GM18909 (cell line): ENCODE results near the gene LRRC8E.
"Not testable (repeated sequence)": the region's sequence is repeated elsewhere in the genome, so short reads cannot be mapped to it uniquely, and the experiment has no call there.

Experiments used
- ATAC-seq: cut with Tn5 transposase; IDR thresholded peaks from one replicate; pipeline ENCODE4 v1.9.1; 2021; ENCODE audit warnings: mild to moderate bottlenecking; ENCODE audit not compliant: unreplicated experiment, poor library complexity

LRRC8E gene

DNA sequence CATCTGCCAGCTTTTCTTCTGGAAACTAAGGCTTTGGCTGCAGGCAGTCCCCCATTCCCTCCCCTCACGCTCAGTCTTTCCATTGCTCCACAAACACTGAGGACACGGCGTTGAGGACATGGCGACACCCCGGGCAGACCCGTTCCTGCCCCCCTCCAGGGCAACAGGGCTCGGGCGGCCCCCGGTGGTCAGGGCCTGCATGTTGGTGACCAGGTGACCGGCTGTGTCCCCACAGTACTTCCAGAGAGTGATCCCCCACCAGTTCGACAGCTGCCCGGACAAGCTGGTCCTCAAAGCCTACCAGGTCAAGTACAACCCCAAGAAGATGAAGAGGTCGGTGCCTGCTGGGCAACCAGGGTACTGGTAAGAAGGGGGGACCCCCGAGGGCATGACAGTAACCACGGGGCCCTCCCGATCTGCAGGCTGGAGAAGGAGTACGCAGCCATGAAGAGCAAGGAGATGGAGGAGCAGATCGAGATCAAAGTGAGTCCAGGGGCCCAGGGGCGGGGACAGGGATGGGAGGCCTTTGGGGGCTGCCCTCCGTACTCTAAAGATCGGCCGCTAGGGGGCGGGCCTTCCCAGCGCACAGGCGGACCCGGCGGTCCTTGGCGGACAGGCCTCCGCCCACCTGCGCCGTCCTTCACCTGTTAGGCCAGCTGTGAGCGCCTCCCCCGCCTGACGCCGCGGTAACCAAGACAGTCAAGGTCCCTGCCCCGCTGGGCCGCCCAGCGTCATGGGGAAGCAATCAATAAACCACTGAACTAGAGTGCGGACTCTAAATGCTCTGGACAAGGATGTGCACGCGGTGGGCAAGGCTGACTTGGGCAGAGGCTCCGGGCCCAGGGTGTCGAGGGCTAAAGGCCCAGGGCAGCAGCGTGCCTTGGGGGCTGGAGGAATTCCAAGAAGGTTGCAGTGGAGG, 35.2 kb upstream of the LRRC8E start:
- ATAC-seq, result no peak

GRCh38 chr19:7853770-7854128, 34.6 kb upstream of the LRRC8E start:
- ATAC-seq, result no peak

GRCh38 chr19:7855426-7856108, 32.7 kb upstream of the LRRC8E start:
- ATAC-seq, result no peak

- no peak for ATAC-seq
Observed at GRCh38 chr19:7856109-7856591, 32.2 kb upstream of the LRRC8E start.

GRCh38 chr19:7856679-7857663, 31.3 kb upstream of the LRRC8E start:
- no peak for ATAC-seq

GRCh38 chr19:7857727-7858108, 30.6 kb upstream of the LRRC8E start:
- no peak for ATAC-seq

DNA sequence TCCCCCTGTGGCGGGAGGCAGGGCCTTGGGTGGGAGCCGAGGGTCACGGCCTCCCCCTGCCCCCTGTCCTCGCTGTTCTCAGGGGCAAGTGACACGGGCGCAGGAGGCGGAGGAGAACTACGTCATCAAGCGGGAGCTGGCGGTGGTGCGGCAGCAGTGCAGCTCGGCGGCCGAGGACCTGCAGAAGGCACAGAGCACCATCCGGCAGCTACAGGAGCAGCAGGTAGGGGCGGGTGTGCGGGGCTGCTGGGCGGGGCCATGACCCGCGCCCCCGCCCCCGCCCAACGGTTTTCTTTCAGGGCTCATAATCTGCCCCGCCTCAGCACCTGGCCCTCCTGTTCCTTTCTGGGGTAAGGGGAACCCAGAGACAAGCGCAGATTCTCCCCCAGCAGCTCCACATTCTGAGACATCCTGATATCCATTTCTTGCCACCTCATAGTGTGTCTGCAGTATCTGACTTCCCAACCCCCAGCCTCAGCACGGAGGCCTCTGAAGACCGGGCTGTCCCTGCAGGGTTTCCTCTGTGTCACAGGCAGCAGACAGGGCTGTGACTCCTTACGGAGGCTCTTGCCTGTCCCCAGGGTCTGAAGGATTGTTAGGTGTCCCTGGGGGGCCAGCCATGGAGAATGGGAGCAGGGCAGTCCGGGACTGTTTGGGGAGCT, 30.1 kb upstream of the LRRC8E start:
- ATAC-seq, result no peak

- not testable (repeated sequence) for ATAC-seq
Observed at GRCh38 chr19:7859087-7859486, 29.2 kb upstream of the LRRC8E start.

DNA sequence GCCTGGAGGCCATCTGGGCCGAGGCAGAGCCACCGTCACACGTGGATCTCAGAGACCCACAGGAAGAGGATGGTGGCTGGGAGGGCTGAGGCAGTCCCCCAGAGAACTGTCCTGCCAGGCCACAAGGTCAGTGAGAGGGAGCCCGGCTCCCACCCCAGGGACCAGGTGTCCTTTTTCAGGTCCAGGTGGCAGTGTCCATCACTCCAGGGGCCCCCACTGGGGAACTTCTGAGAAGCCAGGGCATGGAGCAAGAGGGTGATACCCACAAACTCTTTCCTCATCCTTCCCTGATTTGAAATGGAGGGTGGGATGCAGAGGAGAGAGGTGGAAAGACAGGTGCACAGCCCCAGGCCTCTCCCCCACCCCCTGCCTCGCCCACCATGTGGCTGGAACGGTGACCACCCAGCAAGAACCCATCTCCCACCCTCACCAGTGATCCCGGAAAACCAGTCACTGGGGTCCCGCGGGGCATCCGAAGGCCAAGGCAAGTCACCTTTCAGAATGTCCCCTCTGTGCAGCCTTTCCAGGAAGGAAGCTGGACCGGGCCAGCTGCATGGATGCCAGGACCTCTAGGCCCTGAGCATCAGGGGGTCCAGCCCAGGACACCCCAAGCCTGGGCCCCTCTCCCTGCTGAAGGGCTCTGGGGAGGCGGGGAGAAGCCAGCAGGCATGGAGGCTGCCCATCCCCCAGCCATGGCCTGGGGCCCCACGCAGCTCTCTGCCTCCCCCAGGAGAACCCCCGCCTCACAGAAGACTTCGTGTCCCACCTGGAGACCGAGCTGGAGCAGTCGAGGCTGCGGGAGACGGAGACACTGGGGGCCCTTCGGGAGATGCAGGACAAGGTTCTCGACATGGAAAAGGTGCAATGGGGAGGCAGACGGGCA, 28.2 kb upstream of the LRRC8E start:
- ATAC-seq, result no peak

DNA sequence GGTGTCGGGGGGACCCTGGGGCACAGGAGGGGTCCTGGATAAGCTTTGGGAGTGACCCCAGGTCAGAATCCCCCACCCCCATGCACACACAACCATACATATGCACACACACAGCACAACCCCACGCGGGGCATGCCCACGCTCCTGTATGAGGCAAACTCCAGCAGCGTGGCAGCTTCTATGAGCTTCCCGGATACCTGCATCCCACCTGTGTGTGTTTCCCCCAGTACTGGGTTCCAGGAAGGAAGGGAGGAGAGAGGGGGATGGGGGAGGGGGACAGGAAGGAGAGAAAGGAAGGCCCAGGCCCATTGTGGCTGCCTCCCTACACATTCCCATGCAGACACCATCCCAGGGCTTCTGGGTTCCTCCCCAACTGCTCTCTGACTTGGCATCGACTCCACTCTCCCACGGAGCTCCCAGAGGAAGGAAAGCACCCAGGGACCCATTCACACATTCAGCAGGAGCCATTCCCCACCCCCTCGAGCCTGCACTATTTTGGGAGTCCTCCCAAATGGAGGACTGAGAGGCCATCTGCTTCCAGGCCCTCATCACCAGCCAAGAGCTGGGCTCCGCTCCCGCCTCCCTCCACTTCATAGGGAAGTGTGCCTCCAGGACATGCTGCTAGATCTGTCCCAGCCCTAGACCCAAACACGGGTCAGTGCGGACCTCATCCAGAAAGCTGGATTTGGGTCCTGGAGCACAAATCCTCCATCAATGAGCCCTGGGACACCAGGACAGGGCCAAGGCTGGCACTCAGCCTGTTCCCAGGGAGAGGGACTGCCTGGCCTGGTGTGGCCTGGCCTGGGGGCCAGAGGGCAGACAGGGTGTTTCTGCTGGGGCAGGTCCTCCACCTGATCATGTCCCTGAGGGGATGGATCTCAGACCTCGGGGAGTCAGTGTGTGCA, 27.3 kb upstream of the LRRC8E start:
- ATAC-seq, result no peak

DNA sequence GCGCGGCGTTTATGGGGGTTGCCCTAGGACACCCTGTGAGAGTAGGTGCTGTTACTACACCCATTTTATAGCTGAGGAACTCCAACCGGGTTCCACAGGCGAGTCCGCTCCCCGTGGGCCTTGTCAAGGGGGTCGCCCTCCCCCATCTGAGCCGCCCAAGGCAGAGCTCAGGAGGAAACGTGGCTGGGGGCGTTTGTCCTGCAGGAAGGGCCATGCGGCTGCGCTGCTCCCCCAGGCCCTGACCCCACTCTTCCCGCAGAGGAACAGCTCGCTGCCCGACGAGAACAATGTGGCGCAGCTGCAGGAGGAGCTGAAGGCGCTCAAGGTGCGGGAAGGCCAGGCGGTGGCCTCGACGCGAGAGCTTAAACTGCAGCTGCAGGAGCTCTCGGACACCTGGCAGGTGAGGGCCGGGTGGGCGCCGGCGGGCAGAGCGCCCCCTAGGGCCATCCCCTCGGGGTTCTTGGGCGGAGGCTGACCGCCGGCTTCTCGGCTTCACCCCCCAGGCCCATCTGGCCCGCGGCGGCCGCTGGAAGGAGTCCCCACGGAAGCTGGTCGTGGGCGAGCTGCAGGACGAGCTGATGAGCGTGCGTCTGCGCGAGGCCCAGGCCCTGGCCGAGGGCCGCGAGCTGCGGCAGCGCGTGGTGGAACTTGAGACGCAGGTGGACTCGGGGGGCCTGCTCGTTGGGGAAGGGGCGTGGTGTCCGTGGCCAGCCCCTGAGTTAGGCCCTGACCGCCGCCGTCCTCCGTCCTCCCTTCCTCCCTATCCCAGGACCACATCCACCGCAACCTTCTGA, 26.5 kb upstream of the LRRC8E start:
- ATAC-seq, result no peak

DNA sequence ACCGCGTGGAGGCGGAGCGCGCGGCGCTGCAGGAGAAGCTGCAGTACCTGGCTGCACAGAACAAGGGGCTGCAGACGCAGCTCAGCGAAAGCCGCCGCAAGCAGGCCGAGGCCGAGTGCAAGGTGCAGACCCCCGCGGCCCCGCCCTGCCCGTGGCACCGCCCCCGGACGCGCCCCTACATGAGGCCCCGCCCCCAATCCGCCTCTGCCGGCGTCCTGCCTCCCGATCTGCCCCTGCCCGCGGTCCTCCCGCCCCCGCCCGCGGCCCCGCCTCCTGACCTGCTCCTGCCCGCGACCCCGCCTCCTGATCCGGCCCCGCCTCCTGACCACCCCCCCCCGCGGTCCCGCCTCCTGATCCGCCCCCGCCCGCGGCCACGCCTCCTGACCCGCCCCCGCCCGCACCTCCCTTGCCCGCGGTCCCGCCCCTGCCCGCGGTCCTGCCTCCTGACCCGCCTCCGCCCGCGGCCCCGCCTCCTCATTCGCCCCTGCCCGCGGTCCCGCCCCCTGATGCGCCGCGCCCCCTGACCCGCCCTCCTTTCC, 25.8 kb upstream of the LRRC8E start:
- ATAC-seq, result no peak

- ATAC-seq, result no peak
Observed at GRCh38 chr19:7863157-7863970, 24.9 kb upstream of the LRRC8E start.

DNA sequence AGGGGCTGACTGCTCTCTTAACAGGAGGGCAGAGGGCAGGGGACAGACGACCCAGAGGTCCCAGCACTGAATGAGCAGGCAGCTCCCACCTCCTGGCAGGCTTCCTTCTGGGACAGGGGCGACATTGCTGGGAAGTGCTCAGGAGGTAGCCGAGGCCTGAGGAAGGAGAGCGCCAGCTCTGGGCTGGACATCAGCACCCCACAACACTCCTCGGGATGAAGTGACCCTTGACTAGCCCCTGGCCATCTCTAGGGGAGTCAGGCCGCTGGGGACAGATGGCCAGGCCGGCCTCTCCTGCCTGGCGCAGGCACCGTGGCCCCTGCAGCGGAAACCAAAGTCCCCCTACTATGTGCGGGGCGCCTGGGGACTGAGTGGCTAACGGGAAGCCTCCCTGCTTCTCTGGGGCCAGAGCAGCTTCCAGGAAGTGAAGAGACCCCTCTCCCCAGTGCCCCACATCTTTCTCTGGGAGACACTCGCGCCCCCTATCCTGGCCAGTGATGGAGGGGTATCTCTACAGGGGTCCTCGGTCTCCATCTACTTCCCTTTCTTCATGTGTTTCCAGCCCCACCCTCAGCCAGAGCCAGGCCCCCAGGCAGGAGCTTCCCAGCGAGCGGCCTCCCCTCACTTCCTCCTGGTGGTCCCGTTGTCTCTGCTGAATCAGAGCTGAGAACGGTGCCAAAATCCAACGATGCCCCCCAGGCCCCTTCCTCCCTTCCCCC, 24.2 kb upstream of the LRRC8E start:
- no peak for ATAC-seq

DNA sequence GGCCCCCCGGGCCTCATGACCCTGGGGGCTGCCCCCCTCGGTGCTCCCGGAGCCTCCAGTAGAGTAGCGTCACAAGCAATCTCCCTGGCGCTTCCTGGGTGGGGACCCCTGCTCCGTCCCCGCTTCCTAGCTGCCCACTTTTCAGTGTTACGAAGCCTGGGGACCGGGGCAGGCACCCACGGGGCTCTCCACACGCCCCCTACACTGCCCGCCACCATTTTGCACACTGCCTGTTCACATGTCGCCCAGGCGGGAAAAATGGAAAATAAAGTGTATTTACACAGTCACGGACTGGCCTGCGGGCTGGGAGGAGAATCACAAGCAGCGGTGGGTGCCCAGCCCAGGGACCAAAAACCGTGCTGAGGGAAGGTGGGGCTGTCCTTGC, 23.6 kb upstream of the LRRC8E start:
- no peak for ATAC-seq
